GM18520 (cell line): Measurements from ENCODE around the gene ZFP92.
"Not testable (repeated sequence)": the region's sequence is repeated elsewhere in the genome, so short reads cannot be mapped to it uniquely, and the experiment has no call there.

Experiments
- ATAC-seq: cut with Tn5 transposase; IDR thresholded peaks from one replicate; pipeline ENCODE4 v1.9.1; 2021; ENCODE audit not compliant: unreplicated experiment

Gene ZFP92

GRCh38 chrX:153411255-153411987 lies at the start of gene ZFP92:
TSS of gene ZFP92 (plus strand) at chrX:153411472. CDS start at chrX:153418323, 6,851 bp downstream.
- ATAC-seq: no peak

GRCh38 chrX:153361781-153362397 lies 49.4 kb upstream of the ZFP92 start:
- no peak for ATAC-seq

GRCh38 chrX:153365670-153366069 lies 45.6 kb upstream of the ZFP92 start:
- ATAC-seq: no peak

GRCh38 chrX:153366119-153366518 lies 45.2 kb upstream of the ZFP92 start:
- no peak for ATAC-seq

- no peak for ATAC-seq
These were observed 44.3 kb upstream of the ZFP92 start for GRCh38 chrX:153366878-153367538.

- ATAC-seq: no peak
These were observed 40.8 kb upstream of the ZFP92 start for GRCh38 chrX:153370293-153371055.

- ATAC-seq: no peak
These were observed 40.0 kb upstream of the ZFP92 start for GRCh38 chrX:153371256-153371655.

- no peak for ATAC-seq
These were observed 38.3 kb upstream of the ZFP92 start for GRCh38 chrX:153372949-153373348.

- ATAC-seq: no peak
These were observed 36.8 kb upstream of the ZFP92 start for GRCh38 chrX:153374426-153374825.

GRCh38 chrX:153375571-153375970 lies 35.7 kb upstream of the ZFP92 start:
- ATAC-seq: no peak

GRCh38 chrX:153377727-153378126 lies 33.5 kb upstream of the ZFP92 start:
- ATAC-seq: no peak

GRCh38 chrX:153378607-153379006 lies 32.7 kb upstream of the ZFP92 start:
- no peak for ATAC-seq

- no peak for ATAC-seq
These were observed 31.8 kb upstream of the ZFP92 start for GRCh38 chrX:153379508-153379907.

GRCh38 chrX:153379971-153380581 lies 31.2 kb upstream of the ZFP92 start:
- no peak for ATAC-seq

GRCh38 chrX:153380691-153381090 lies 30.6 kb upstream of the ZFP92 start:
- no peak for ATAC-seq

- ATAC-seq: no peak
These were observed 29.4 kb upstream of the ZFP92 start for GRCh38 chrX:153381684-153382532.

GRCh38 chrX:153382563-153383482 lies 28.4 kb upstream of the ZFP92 start:
- ATAC-seq: no peak

GRCh38 chrX:153384390-153384789 lies 26.9 kb upstream of the ZFP92 start:
- no peak for ATAC-seq

GRCh38 chrX:153384973-153385372 lies 26.3 kb upstream of the ZFP92 start:
- not testable (repeated sequence) for ATAC-seq
